ENCODE data around the gene TCIRG1. TPM values are rescaled to one million over a fixed set of nuclear protein-coding genes. Genes with fewer than 3 reads are reported as not detected.

TCIRG1 gene
- total RNA-seq, 5 donors from 2014 or later (not counting 1 experiment from before 2014, with no cell fraction given): 184 to 292 (median 246) TPM

- Histone ChIP-seq H3K27ac (ENCODE audit: low read length) (no peak overlapping the region), H3K9me3 (no peaks in the 10 kb centered on the region), H3K27me3 (replicated peaks in 1 of 2; ENCODE audit: control insufficient read depth in 2 of 2, extremely low read depth in 1 of 2, insufficient read depth in 2 of 2, low read length in 1 of 2) (peaks cover 0 to 20% of the 10 kb centered on the region in 2 experiments), H3K36me3 (ENCODE audit: control insufficient read depth in 2 of 2, extremely low read depth in 1 of 2, insufficient read depth in 1 of 2, low read length in 1 of 2) (no peaks in the 10 kb centered on the region), H3K4me3 (ENCODE audit: control insufficient read depth in 1 of 2, extremely low read depth in 1 of 2, low read length in 1 of 2) (no peak overlapping the region), H3K4me1 (ENCODE audit: control insufficient read depth in 1 of 2, extremely low read depth in 1 of 2, insufficient read depth in 2 of 2, low read length in 2 of 2) (no peaks in the 10 kb centered on the region)
- Mint-ChIP-seq H3K4me3 (no peak overlapping the region), H3K27ac (no peak overlapping the region), H3K4me1 (no peaks in the 10 kb centered on the region), H3K27me3 (no peaks in the 10 kb centered on the region), H3K9me3 (no peaks in the 10 kb centered on the region), H3K36me3 (no peaks in the 10 kb centered on the region)
- DNase-seq (no peak), ATAC-seq (replicated peaks in 1 of 4) (no peak)
- 85% methylated on average over 23 of the region's 27 CpGs for WGBS (ENCODE audit: insufficient coverage)
- CTCF ChIA-PET: no interaction called here
- POLR2A ChIA-PET: no interaction called here
These were observed 20.7 kb upstream of the TCIRG1 start for GRCh38 chr11:68017980-68018729.

DNA sequence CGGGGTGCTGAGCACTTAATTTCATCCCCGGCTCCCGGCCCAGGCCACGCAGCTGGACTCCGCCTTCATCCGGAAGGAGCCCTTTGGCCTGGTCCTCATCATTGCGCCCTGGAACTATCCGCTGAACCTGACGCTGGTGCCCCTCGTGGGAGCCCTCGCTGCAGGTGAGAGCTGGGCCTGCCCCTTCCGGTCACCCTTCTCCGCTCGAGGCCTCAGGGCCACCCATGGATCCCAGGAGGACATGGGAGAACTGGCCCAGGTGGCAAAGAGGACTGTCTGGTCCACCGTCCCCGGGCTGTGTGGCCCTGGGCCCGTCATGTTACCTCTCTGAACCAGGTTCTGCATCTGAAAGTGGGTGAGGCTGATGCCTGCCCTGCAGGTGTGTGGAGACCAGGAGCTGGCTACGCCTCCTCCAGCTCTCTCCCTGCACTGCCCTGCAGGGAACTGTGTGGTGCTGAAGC lies 20.1 kb upstream of the TCIRG1 start:
- Histone ChIP-seq H3K27me3 (replicated peaks in 1 of 2; ENCODE audit: control insufficient read depth in 2 of 2, extremely low read depth in 1 of 2, insufficient read depth in 2 of 2, low read length in 1 of 2) (peaks cover 0 to 16% of the 10 kb centered on the region in 2 experiments), H3K36me3 (ENCODE audit: control insufficient read depth in 2 of 2, extremely low read depth in 1 of 2, insufficient read depth in 1 of 2, low read length in 1 of 2) (no peaks in the 10 kb centered on the region), H3K4me3 (ENCODE audit: control insufficient read depth in 1 of 2, extremely low read depth in 1 of 2, low read length in 1 of 2) (no peak overlapping the region), H3K4me1 (ENCODE audit: control insufficient read depth in 1 of 2, extremely low read depth in 1 of 2, insufficient read depth in 2 of 2, low read length in 2 of 2) (no peaks in the 10 kb centered on the region), H3K9me3 (no peaks in the 10 kb centered on the region), H3K27ac (ENCODE audit: low read length) (no peak overlapping the region)
- Mint-ChIP-seq H3K4me3 (no peak overlapping the region), H3K4me1 (no peaks in the 10 kb centered on the region), H3K36me3 (no peaks in the 10 kb centered on the region), H3K27ac (no peak overlapping the region), H3K27me3 (no peaks in the 10 kb centered on the region), H3K9me3 (no peaks in the 10 kb centered on the region)
- ChIA-PET POLR2A (no interaction called here), CTCF (no interaction called here)
- ATAC-seq (replicated peaks in 1 of 4) (no peak), DNase-seq (no peak)
- 91% methylated on average over 15 of the region's 18 CpGs for WGBS (ENCODE audit: insufficient coverage)

- H3K4me3 Mint-ChIP-seq: no peak overlapping the region
- WGBS (ENCODE audit: insufficient coverage): 83% methylated on average over 5 of the region's 12 CpGs
- H3K27me3 Mint-ChIP-seq: no peaks in the 10 kb centered on the region
- ChIA-PET POLR2A (no interaction called here), CTCF (no interaction called here)
- Histone ChIP-seq H3K9me3 (no peaks in the 10 kb centered on the region), H3K27ac (ENCODE audit: low read length) (no peak overlapping the region), H3K27me3 (replicated peaks in 1 of 2; ENCODE audit: control insufficient read depth in 2 of 2, extremely low read depth in 1 of 2, insufficient read depth in 2 of 2, low read length in 1 of 2) (peaks cover 0 to 13% of the 10 kb centered on the region in 2 experiments), H3K4me3 (ENCODE audit: control insufficient read depth in 1 of 2, extremely low read depth in 1 of 2, low read length in 1 of 2) (no peak overlapping the region), H3K36me3 (ENCODE audit: control insufficient read depth in 2 of 2, extremely low read depth in 1 of 2, insufficient read depth in 1 of 2, low read length in 1 of 2) (no peaks in the 10 kb centered on the region), H3K4me1 (ENCODE audit: control insufficient read depth in 1 of 2, extremely low read depth in 1 of 2, insufficient read depth in 2 of 2, low read length in 2 of 2) (no peaks in the 10 kb centered on the region)
- no peaks in the 10 kb centered on the region for H3K9me3 Mint-ChIP-seq
- ATAC-seq (replicated peaks in 1 of 4) (no peak), DNase-seq (no peak)
- no peaks in the 10 kb centered on the region for H3K4me1 Mint-ChIP-seq
- H3K27ac Mint-ChIP-seq: no peak overlapping the region
- H3K36me3 Mint-ChIP-seq: no peaks in the 10 kb centered on the region
These were observed 19.3 kb upstream of the TCIRG1 start for GRCh38 chr11:68019486-68019885.

GRCh38 chr11:68020575-68020974 lies 18.2 kb upstream of the TCIRG1 start:
- peaks cover 6% of the 10 kb centered on the region for H3K36me3 Mint-ChIP-seq
- CTCF ChIA-PET: no interaction called here
- DNase-seq (no peak), ATAC-seq (replicated peaks in 1 of 4) (no peak)
- no peaks in the 10 kb centered on the region for H3K9me3 ChIP-seq
- peaks cover 4 to 5% (median 5%) of the 10 kb centered on the region in 3 donors for H3K9me3 Mint-ChIP-seq
- no peak overlapping the region for H3K4me3 ChIP-seq (ENCODE audit: control insufficient read depth in 1 of 2, extremely low read depth in 1 of 2, low read length in 1 of 2)
- no peak overlapping the region for H3K27ac Mint-ChIP-seq
- H3K4me1 Mint-ChIP-seq: no peaks in the 10 kb centered on the region
- H3K4me1 ChIP-seq (ENCODE audit: control insufficient read depth in 1 of 2, extremely low read depth in 1 of 2, insufficient read depth in 2 of 2, low read length in 2 of 2): no peaks in the 10 kb centered on the region
- no peaks in the 10 kb centered on the region for H3K27me3 Mint-ChIP-seq
- peaks cover 0 to 8% of the 10 kb centered on the region in 2 experiments for H3K27me3 ChIP-seq (replicated peaks in 1 of 2; ENCODE audit: control insufficient read depth in 2 of 2, extremely low read depth in 1 of 2, insufficient read depth in 2 of 2, low read length in 1 of 2)
- H3K27ac ChIP-seq (ENCODE audit: low read length): no peak overlapping the region
- no peak overlapping the region for H3K4me3 Mint-ChIP-seq
- no peaks in the 10 kb centered on the region for H3K36me3 ChIP-seq (ENCODE audit: control insufficient read depth in 2 of 2, extremely low read depth in 1 of 2, insufficient read depth in 1 of 2, low read length in 1 of 2)
- 57% methylated on average over 11 of the region's 11 CpGs for WGBS (ENCODE audit: insufficient coverage)
- POLR2A ChIA-PET: no interaction called here

DNA sequence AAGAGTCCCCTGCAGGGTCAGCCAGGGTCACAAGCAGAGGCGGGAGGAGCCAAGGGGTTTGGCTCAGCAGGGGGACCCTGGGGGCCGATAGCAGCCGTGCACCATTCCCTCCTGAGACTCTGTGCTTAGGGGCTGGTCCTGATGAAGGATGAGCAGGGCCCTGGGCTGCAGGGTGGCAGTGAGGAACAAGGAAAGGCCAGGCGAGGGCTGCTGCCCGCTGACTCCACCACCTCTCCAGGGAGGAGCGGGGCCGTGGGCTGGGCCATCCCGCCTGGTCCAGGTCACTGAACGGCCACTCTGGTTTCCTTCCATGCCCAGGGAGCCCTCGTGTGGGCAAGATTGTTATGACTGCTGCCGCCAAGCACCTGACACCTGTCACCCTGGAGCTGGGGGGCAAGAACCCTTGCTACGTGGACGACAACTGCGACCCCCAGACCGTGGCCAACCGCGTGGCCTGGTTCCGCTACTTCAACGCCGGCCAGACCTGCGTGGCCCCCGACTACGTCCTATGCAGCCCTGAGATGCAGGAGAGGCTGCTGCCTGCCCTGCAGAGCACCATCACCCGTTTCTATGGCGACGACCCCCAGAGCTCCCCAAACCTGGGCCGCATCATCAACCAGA lies 17.5 kb upstream of the TCIRG1 start:
- Histone ChIP-seq H3K27ac (ENCODE audit: low read length) (no peak overlapping the region), H3K4me1 (ENCODE audit: control insufficient read depth in 1 of 2, extremely low read depth in 1 of 2, insufficient read depth in 2 of 2, low read length in 2 of 2) (no peaks in the 10 kb centered on the region), H3K9me3 (no peaks in the 10 kb centered on the region), H3K36me3 (ENCODE audit: control insufficient read depth in 2 of 2, extremely low read depth in 1 of 2, insufficient read depth in 1 of 2, low read length in 1 of 2) (no peaks in the 10 kb centered on the region), H3K4me3 (ENCODE audit: control insufficient read depth in 1 of 2, extremely low read depth in 1 of 2, low read length in 1 of 2) (no peak overlapping the region), H3K27me3 (replicated peaks in 1 of 2; ENCODE audit: control insufficient read depth in 2 of 2, extremely low read depth in 1 of 2, insufficient read depth in 2 of 2, low read length in 1 of 2) (peaks cover 0 to 8% of the 10 kb centered on the region in 2 experiments)
- no peaks in the 10 kb centered on the region for H3K27me3 Mint-ChIP-seq
- CTCF ChIA-PET: no interaction called here
- no peaks in the 10 kb centered on the region for H3K4me1 Mint-ChIP-seq
- no peak overlapping the region for H3K27ac Mint-ChIP-seq
- ATAC-seq (replicated peaks in 1 of 4) (no peak), DNase-seq (no peak)
- WGBS (ENCODE audit: insufficient coverage): 83% methylated on average over 26 of the region's 27 CpGs
- H3K4me3 Mint-ChIP-seq: no peak overlapping the region
- H3K36me3 Mint-ChIP-seq: peaks cover 6% of the 10 kb centered on the region
- POLR2A ChIA-PET: no interaction called here
- H3K9me3 Mint-ChIP-seq: peaks cover 4 to 5% (median 5%) of the 10 kb centered on the region in 3 donors

DNA sequence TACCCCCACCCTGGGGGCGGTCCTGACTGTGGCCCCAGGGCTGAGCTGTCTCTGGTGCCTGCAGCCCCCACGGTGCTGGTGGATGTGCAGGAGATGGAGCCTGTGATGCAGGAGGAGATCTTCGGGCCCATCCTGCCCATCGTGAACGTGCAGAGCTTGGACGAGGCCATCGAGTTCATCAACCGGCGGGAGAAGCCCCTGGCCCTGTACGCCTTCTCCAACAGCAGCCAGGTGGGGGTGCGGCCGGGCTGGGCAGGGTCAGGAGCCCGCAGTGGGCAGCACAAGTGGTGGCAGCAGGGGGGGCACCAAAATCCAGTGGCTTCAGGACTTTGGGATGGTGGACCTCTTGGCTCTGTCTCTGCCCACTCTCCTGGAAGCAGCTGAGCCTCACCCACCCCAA lies 16.3 kb upstream of the TCIRG1 start:
- Mint-ChIP-seq H3K27me3 (no peaks in the 10 kb centered on the region), H3K9me3 (peaks cover 4 to 5% (median 5%) of the 10 kb centered on the region in 3 donors), H3K4me3 (no peak overlapping the region), H3K27ac (no peak overlapping the region), H3K4me1 (no peaks in the 10 kb centered on the region), H3K36me3 (peaks cover 6% of the 10 kb centered on the region)
- Histone ChIP-seq H3K4me3 (ENCODE audit: control insufficient read depth in 1 of 2, extremely low read depth in 1 of 2, low read length in 1 of 2) (no peak overlapping the region), H3K27ac (ENCODE audit: low read length) (no peak overlapping the region), H3K36me3 (ENCODE audit: control insufficient read depth in 2 of 2, extremely low read depth in 1 of 2, insufficient read depth in 1 of 2, low read length in 1 of 2) (no peaks in the 10 kb centered on the region), H3K9me3 (no peaks in the 10 kb centered on the region), H3K27me3 (replicated peaks in 1 of 2; ENCODE audit: control insufficient read depth in 2 of 2, extremely low read depth in 1 of 2, insufficient read depth in 2 of 2, low read length in 1 of 2) (peaks cover 0 to 8% of the 10 kb centered on the region in 2 experiments), H3K4me1 (ENCODE audit: control insufficient read depth in 1 of 2, extremely low read depth in 1 of 2, insufficient read depth in 2 of 2, low read length in 2 of 2) (no peaks in the 10 kb centered on the region)
- ATAC-seq (replicated peaks in 1 of 4) (no peak), DNase-seq (no peak)
- ChIA-PET POLR2A (no interaction called here), CTCF (no interaction called here)
- 94% methylated on average over 11 of the region's 13 CpGs for WGBS (ENCODE audit: insufficient coverage)

Measured in T-cell (primary cell).